ENCODE data around the gene KRTAP21-1. TPM values are rescaled to one million over a fixed set of nuclear protein-coding genes. Genes with fewer than 3 reads are reported as not detected.
"Not testable (repeated sequence)": the region's sequence is repeated elsewhere in the genome, so short reads cannot be mapped to it uniquely, and the experiment has no call there.

KRTAP21-1 gene
- not detected for polyA plus RNA-seq

- not testable (repeated sequence) for H3K27ac Mint-ChIP-seq; H3K27me3 Mint-ChIP-seq (ENCODE audit: low read depth in 3 of 3); H3K4me3 Mint-ChIP-seq; H3K36me3 Mint-ChIP-seq; H3K4me1 Mint-ChIP-seq; DNase-seq
- H3K9me3 Mint-ChIP-seq, result peaks cover 5 to 51% (median 11%) of the 10 kb centered on the region in 6 donors
These were observed at the start of gene KRTAP21-1 for GRCh38 chr21:30755328-30755727. KRTAP21-1 (minus strand) TSS chr21:30755428; CDS start chr21:30755378, 50 bp downstream.

- no peaks in the 10 kb centered on the region for H3K36me3 Mint-ChIP-seq
- H3K27ac Mint-ChIP-seq, result no peak overlapping the region
- H3K4me1 Mint-ChIP-seq, result no peaks in the 10 kb centered on the region
- no peak overlapping the region for H3K4me3 Mint-ChIP-seq
- H3K9me3 Mint-ChIP-seq, result peaks cover 0 to 9% (median 3%) of the 10 kb centered on the region in 6 donors
- DNase-seq, result no peak
- H3K27me3 Mint-ChIP-seq (ENCODE audit: low read depth in 3 of 3), result no peaks in the 10 kb centered on the region
These were observed 45.4 kb upstream of the KRTAP21-1 start for GRCh38 chr21:30800605-30801004.

GRCh38 chr21:30793581-30794314 is 38.5 kb upstream of the KRTAP21-1 start:
- H3K4me1 Mint-ChIP-seq, result no peaks in the 10 kb centered on the region
- peaks cover 0 to 2% (median 1%) of the 10 kb centered on the region in 3 donors for H3K27me3 Mint-ChIP-seq (ENCODE audit: low read depth in 3 of 3)
- H3K4me3 Mint-ChIP-seq, result no peak overlapping the region
- no peak for DNase-seq
- peaks cover 0 to 5% (median 1%) of the 10 kb centered on the region in 6 donors for H3K9me3 Mint-ChIP-seq
- no peaks in the 10 kb centered on the region for H3K36me3 Mint-ChIP-seq
- H3K27ac Mint-ChIP-seq, result no peak overlapping the region

DNA sequence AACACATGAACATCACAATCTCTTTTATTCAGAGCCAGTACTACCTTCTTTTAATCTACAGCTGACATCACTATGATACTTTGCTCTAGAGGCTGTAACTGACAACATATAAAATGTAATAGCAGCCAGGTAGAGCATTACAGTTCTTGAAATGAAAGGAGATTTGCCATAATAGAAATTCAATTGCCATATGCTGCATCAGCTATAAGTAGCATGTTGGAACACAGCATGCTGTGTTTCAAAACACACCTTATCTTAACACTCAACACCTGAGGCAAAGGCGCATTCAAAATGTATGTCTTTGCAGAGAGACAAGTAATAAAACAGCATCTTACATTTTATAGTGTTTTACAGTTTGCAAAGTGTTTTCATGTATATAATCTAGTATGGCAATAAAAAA is 24.0 kb upstream of the KRTAP21-1 start:
- no peak overlapping the region for H3K4me3 Mint-ChIP-seq
- H3K4me1 Mint-ChIP-seq, result no peaks in the 10 kb centered on the region
- H3K36me3 Mint-ChIP-seq, result no peaks in the 10 kb centered on the region
- H3K27ac Mint-ChIP-seq, result no peak overlapping the region
- no peaks in the 10 kb centered on the region for H3K27me3 Mint-ChIP-seq (ENCODE audit: low read depth in 3 of 3)
- DNase-seq, result no peak
- peaks cover 0 to 23% (median 8%) of the 10 kb centered on the region in 6 donors for H3K9me3 Mint-ChIP-seq

DNA sequence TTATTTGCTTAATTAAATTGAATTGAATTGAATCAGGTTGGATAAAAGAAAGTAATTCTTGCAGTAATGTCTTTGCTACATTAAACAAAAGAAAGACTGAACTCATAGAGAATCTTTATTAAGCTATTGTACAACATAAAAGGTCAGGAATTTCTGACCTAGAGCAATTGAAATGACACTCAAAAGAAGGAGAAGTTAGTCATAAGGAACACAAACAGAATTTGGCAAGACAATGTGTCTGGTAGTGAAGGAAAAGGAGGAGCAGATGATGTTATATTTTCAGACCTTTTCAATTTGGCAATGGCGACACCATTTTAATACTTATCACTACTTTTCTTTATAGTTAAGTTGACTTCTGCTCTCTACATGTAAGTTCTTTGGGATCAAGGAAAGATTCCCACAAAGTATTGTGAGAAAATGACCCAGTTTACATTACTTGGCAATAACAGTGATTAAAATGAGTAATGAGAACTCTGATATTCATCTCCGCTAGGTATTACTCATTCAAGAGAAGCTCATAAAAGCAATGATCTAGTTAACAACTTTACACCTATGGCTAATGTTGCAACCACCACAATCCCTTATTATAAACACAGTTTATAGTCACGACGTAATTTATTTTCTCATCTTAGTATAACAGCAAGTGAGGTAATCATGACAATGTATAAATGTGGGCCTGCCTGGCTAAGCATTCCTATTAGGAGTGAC is 14.7 kb upstream of the KRTAP21-1 start:
- Mint-ChIP-seq H3K4me1 (no peaks in the 10 kb centered on the region), H3K9me3 (peaks cover 3 to 20% (median 8%) of the 10 kb centered on the region in 6 donors), H3K4me3 (no peak overlapping the region), H3K27me3 (ENCODE audit: low read depth in 3 of 3) (no peaks in the 10 kb centered on the region), H3K27ac (no peak overlapping the region), H3K36me3 (no peaks in the 10 kb centered on the region)
- no peak for DNase-seq

GRCh38 chr21:30760776-30761175 is 5.5 kb upstream of the KRTAP21-1 start:
- DNase-seq, result no peak
- no peaks in the 10 kb centered on the region for H3K36me3 Mint-ChIP-seq
- H3K9me3 Mint-ChIP-seq, result peaks cover 5 to 36% (median 7%) of the 10 kb centered on the region in 6 donors
- H3K27ac Mint-ChIP-seq, result no peak overlapping the region
- H3K4me3 Mint-ChIP-seq, result no peak overlapping the region
- no peaks in the 10 kb centered on the region for H3K4me1 Mint-ChIP-seq
- H3K27me3 Mint-ChIP-seq (ENCODE audit: low read depth in 3 of 3), result no peaks in the 10 kb centered on the region

DNA sequence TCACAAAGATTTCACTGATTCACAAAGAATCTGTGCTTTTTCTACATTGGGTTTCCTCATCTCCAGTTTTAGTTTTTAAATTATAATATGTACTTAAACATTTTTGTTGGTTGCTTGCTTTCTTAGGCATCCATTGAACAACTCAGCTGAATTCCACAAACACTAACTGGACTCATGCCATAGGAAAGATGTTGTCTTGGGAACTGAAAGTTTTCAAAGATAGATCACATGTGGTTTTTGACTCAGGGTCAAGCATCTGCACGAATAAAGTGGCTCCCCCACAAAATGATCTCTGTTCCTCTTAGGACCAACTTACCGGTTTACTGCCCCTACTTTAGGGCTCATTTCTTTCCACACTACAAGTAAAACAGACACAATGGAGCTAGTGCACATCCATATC is 3.1 kb upstream of the KRTAP21-1 start:
- DNase-seq, result no peak
- Mint-ChIP-seq H3K4me3 (no peak overlapping the region), H3K27me3 (ENCODE audit: low read depth in 3 of 3) (peaks cover 0 to 2% (median 0%) of the 10 kb centered on the region in 3 donors), H3K4me1 (no peaks in the 10 kb centered on the region), H3K27ac (no peak overlapping the region), H3K9me3 (peaks cover 5 to 50% (median 7%) of the 10 kb centered on the region in 6 donors), H3K36me3 (no peaks in the 10 kb centered on the region)

GRCh38 chr21:30747159-30747558 is 8.1 kb downstream of the KRTAP21-1 start, which contains the start of gene KRTAP21-2:
KRTAP21-2 (minus strand) TSS chr21:30747259; CDS start chr21:30747202, 57 bp downstream.
- no peaks in the 10 kb centered on the region for H3K36me3 Mint-ChIP-seq
- H3K27ac Mint-ChIP-seq, result no peak within 1 kb of the TSS
- no peak within 1 kb of the TSS for H3K4me3 Mint-ChIP-seq
- no peak for DNase-seq
- no peaks in the 10 kb centered on the region for H3K27me3 Mint-ChIP-seq (ENCODE audit: low read depth in 3 of 3)
- H3K4me1 Mint-ChIP-seq, result no peaks in the 10 kb centered on the region
- H3K9me3 Mint-ChIP-seq, result peaks cover 0 to 15% (median 9%) of the 10 kb centered on the region in 6 donors

GRCh38 chr21:30740462-30740861 is 14.8 kb downstream of the KRTAP21-1 start:
- Mint-ChIP-seq H3K4me1 (no peaks in the 10 kb centered on the region), H3K4me3 (no peak overlapping the region), H3K36me3 (no peaks in the 10 kb centered on the region), H3K27me3 (ENCODE audit: low read depth in 3 of 3) (no peaks in the 10 kb centered on the region), H3K27ac (no peak overlapping the region), H3K9me3 (peaks cover 4 to 14% (median 7%) of the 10 kb centered on the region in 6 donors)
- no peak for DNase-seq

DNA sequence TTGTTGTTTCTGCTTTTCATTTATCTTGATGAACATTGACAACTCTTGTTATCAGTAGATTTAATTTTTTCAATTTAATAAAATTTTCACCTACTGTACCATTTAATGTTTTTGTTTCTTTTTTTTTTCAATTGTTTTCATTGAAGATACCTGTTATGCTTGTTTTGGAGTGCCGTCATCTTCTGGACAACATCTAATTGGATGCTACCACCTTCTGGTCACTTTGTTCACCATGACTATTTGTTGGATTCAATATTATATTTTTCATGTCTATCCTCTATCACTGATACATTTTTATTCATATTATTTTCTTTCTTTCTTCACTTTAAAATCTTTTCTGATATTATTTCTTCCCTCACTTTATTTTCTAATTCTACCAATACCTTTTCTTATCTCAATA is 22.2 kb downstream of the KRTAP21-1 start:
- H3K4me3 Mint-ChIP-seq, result no peak overlapping the region
- H3K27me3 Mint-ChIP-seq (ENCODE audit: low read depth in 3 of 3), result peaks cover 0 to 3% (median 0%) of the 10 kb centered on the region in 3 donors
- peaks cover 3 to 18% (median 7%) of the 10 kb centered on the region in 6 donors for H3K9me3 Mint-ChIP-seq
- no peaks in the 10 kb centered on the region for H3K36me3 Mint-ChIP-seq
- H3K4me1 Mint-ChIP-seq, result no peaks in the 10 kb centered on the region
- no peak overlapping the region for H3K27ac Mint-ChIP-seq
- DNase-seq, result no peak

DNA sequence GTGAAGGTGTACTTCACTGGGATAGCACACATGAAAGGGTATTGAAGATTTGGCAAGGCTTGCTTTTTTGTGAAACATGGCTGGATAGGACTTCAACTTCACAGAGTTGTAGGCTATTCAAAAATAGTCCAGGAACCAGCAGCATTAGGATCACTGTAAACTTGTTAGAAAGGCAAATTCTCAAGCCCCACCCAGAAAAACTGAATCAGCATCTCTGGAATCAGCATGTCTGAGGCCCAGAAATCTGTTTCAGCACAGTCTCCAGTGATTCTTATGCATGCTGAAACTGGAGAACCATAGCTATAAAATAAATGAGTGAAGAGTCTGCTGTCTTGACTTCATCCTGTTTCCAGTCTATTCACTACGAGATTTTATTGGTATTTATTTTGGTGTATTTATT is 28.5 kb downstream of the KRTAP21-1 start:
- Mint-ChIP-seq H3K36me3 (no peaks in the 10 kb centered on the region), H3K4me1 (no peaks in the 10 kb centered on the region), H3K27ac (no peak overlapping the region), H3K9me3 (peaks cover 6 to 55% (median 22%) of the 10 kb centered on the region in 6 donors), H3K27me3 (ENCODE audit: low read depth in 3 of 3) (peaks cover 0 to 9% (median 0%) of the 10 kb centered on the region in 3 donors), H3K4me3 (no peak overlapping the region)
- DNase-seq, result no peak

- Mint-ChIP-seq H3K4me3 (no peak overlapping the region), H3K27ac (no peak overlapping the region), H3K9me3 (peaks cover 2 to 27% (median 11%) of the 10 kb centered on the region in 6 donors), H3K27me3 (ENCODE audit: low read depth in 3 of 3) (peaks cover 0 to 2% (median 0%) of the 10 kb centered on the region in 3 donors), H3K4me1 (no peaks in the 10 kb centered on the region), H3K36me3 (no peaks in the 10 kb centered on the region)
- DNase-seq, result no peak
These were observed 35.8 kb downstream of the KRTAP21-1 start for GRCh38 chr21:30719401-30719800.

DNA sequence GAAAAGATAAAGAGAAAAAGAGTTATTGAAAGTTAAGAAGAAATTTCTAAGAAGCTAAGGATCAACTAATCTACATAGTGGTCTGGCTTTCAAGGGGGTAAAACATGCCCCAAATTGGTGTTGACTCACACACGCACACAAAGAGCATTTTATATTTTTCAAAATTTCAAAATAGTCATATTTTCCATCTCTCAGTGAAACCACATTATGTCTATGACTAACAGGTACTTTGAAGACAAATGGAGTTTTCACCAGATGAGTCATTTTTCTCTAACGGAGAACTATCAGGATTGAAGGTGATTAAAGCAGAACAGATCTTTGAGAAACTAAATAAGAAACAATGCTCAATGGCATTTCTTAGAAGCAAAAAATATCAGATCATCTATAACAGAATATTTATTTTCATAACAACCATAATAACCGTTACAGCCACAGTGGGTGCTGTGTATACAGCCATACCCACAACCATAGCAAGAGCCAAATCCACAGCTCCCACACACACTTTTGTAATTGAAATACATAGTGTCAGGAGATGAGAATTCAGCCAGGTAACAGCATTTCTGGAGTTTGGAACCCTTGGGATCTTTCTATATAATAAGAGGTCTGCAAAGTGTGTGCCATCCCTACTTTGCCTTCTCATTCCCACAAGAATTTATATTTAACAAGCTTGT is 36.9 kb downstream of the KRTAP21-1 start, which contains the start of gene KRTAP21-3:
TSS of gene KRTAP21-3 (minus strand) at position 539 of the 671 bp plus-strand sequence. CDS start at position 521, 18 bp downstream.
- Mint-ChIP-seq H3K36me3 (no peaks in the 10 kb centered on the region), H3K4me1 (no peaks in the 10 kb centered on the region), H3K27me3 (ENCODE audit: low read depth in 3 of 3) (peaks cover 0 to 2% (median 0%) of the 10 kb centered on the region in 3 donors), H3K27ac (no peak within 1 kb of the TSS), H3K9me3 (peaks cover 2 to 25% (median 11%) of the 10 kb centered on the region in 6 donors), H3K4me3 (no peak within 1 kb of the TSS)
- DNase-seq, result no peak

DNA sequence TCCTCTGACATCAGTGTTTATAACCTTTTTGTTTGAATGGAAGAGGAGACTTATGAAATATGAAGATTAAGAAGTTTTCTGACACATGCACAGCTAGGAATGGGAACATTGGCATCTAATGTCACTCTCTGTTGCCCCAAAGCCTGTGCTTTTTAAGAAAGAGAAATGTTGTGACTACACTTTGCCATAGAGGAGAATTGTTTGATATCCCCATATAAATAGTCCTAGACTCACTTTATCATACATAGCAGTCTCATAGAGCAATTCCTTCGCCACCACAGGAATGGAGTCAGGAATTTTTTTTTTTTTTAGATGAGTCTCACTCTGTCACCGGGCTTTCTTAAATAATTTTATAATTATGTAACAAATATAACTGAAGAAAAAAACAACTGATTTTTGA is 38.1 kb downstream of the KRTAP21-1 start:
- Mint-ChIP-seq H3K27me3 (ENCODE audit: low read depth in 3 of 3) (peaks cover 0 to 2% (median 0%) of the 10 kb centered on the region in 3 donors), H3K4me1 (no peaks in the 10 kb centered on the region), H3K27ac (no peak overlapping the region), H3K9me3 (peaks cover 5 to 20% (median 9%) of the 10 kb centered on the region in 6 donors), H3K36me3 (no peaks in the 10 kb centered on the region), H3K4me3 (no peak overlapping the region)
- no peak for DNase-seq

Measured in immature natural killer cell (primary cell).